ENCODE results near the gene HLTF.

HLTF gene

GRCh38 chr3:149010966-149011365 lies 75.4 kb downstream of the HLTF start:
- Histone ChIP-seq H3K23ac (ENCODE audit: low read depth, low read length, poor library complexity) (no peak overlapping the region), H3K4me1 (ENCODE audit: control insufficient read depth in 2 of 2, insufficient read depth in 1 of 2, low read depth in 1 of 2, low read length in 2 of 2) (no peaks in the 10 kb centered on the region), H3K27me3 (ENCODE audit: control insufficient read depth in 3 of 3, insufficient read depth in 3 of 3, low read depth in 1 of 3, low read length in 3 of 3) (no peaks in the 10 kb centered on the region), H3K18ac (ENCODE audit: low read length) (no peak overlapping the region), H3K4me3 (ENCODE audit: low read length in 2 of 2) (no peak overlapping the region), H3K27ac (replicated peaks; ENCODE audit: low read length) (no peak overlapping the region), H2AFZ (ENCODE audit: low read length) (no peak overlapping the region), H3K79me1 (ENCODE audit: low read depth, low read length) (no peaks in the 10 kb centered on the region), H2BK120ac (ENCODE audit: low read depth, low read length) (no peak overlapping the region), H3K14ac (ENCODE audit: low read length) (no peak overlapping the region), H2BK12ac (ENCODE audit: low read length) (no peak overlapping the region), H3K9ac (ENCODE audit: low read depth, low read length, poor library complexity) (no peak overlapping the region), H2BK5ac (ENCODE audit: low read length) (no peak overlapping the region), H2AK5ac (ENCODE audit: low read depth, low read length) (no peak overlapping the region), H3K9me3 (replicated peaks in 1 of 2; ENCODE audit: control insufficient read depth in 2 of 2, insufficient read depth in 1 of 2, low read depth in 1 of 2, low read length in 2 of 2) (no peaks in the 10 kb centered on the region), H3K4ac (ENCODE audit: low read length) (no peak overlapping the region), H3K36me3 (replicated peaks in 1 of 2; ENCODE audit: control insufficient read depth in 2 of 2, insufficient read depth in 2 of 2, low read length in 2 of 2) (peaks cover 1 to 32% of the 10 kb centered on the region in 2 donors), H4K91ac (ENCODE audit: low read depth, low read length, poor library complexity) (no peak overlapping the region), H3K4me2 (ENCODE audit: insufficient read depth, low read length, poor library complexity, severe bottlenecking) (no peak overlapping the region), H2BK15ac (ENCODE audit: low read length) (no peak overlapping the region), H4K8ac (ENCODE audit: low read depth, low read length) (no peak overlapping the region)
- DNase-seq (ENCODE audit: low spot score): no peak
- no CpG with 5 or more reads among the region's 2 CpGs for WGBS, 2 donors (ENCODE audit: extremely low coverage in 2 of 2, insufficient read length in 2 of 2, insufficient replicate concordance in 1 of 2)

DNA sequence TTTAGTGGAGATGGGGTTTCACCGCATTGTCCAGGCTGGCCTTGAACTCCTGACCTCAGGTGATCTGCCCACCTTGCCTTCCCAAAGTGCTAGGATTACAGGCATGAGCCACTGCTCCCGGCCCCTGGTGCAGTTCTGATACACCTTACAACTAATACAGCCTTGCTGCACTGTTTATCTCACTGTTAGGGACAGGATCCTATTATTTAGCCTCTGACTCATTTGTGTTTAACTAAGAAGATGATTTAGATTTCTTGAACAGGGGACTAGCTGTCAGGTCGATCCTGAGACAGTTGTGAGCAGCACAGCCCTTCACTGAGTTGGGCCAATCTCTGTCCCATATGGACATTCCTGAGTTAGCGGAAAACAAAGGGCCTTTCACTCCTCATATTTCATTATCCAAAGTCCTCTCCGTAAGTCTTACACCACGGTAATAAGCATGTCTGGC lies 75.8 kb downstream of the HLTF start:
- H3K9me3 ChIP-seq (replicated peaks in 1 of 2; ENCODE audit: control insufficient read depth in 2 of 2, insufficient read depth in 1 of 2, low read depth in 1 of 2, low read length in 2 of 2): no peaks in the 10 kb centered on the region
- no peaks in the 10 kb centered on the region for H3K4me1 ChIP-seq (ENCODE audit: control insufficient read depth in 2 of 2, insufficient read depth in 1 of 2, low read depth in 1 of 2, low read length in 2 of 2)
- H4K8ac ChIP-seq (ENCODE audit: low read depth, low read length): no peak overlapping the region
- no CpG with 5 or more reads among the region's 6 CpGs for WGBS, 2 donors (ENCODE audit: extremely low coverage in 2 of 2, insufficient read length in 2 of 2, insufficient replicate concordance in 1 of 2)
- H3K27me3 ChIP-seq (ENCODE audit: control insufficient read depth in 3 of 3, insufficient read depth in 3 of 3, low read depth in 1 of 3, low read length in 3 of 3): no peaks in the 10 kb centered on the region
- DNase-seq (ENCODE audit: low spot score): no peak
- no peak overlapping the region for H3K14ac ChIP-seq (ENCODE audit: low read length)
- H3K23ac ChIP-seq (ENCODE audit: low read depth, low read length, poor library complexity): no peak overlapping the region
- H2BK12ac ChIP-seq (ENCODE audit: low read length): no peak overlapping the region
- no peak overlapping the region for H3K4ac ChIP-seq (ENCODE audit: low read length)
- H3K18ac ChIP-seq (ENCODE audit: low read length): no peak overlapping the region
- no peak overlapping the region for H2AFZ ChIP-seq (ENCODE audit: low read length)
- no peak overlapping the region for H2BK120ac ChIP-seq (ENCODE audit: low read depth, low read length)
- no peak overlapping the region for H4K91ac ChIP-seq (ENCODE audit: low read depth, low read length, poor library complexity)
- no peak overlapping the region for H3K9ac ChIP-seq (ENCODE audit: low read depth, low read length, poor library complexity)
- no peak overlapping the region for H3K4me2 ChIP-seq (ENCODE audit: insufficient read depth, low read length, poor library complexity, severe bottlenecking)
- H2BK15ac ChIP-seq (ENCODE audit: low read length): no peak overlapping the region
- H2BK5ac ChIP-seq (ENCODE audit: low read length): no peak overlapping the region
- no peaks in the 10 kb centered on the region for H3K79me1 ChIP-seq (ENCODE audit: low read depth, low read length)
- no peak overlapping the region for H3K4me3 ChIP-seq (ENCODE audit: low read length in 2 of 2)
- H2AK5ac ChIP-seq (ENCODE audit: low read depth, low read length): no peak overlapping the region
- H3K27ac ChIP-seq (replicated peaks; ENCODE audit: low read length): no peak overlapping the region
- H3K36me3 ChIP-seq (replicated peaks in 1 of 2; ENCODE audit: control insufficient read depth in 2 of 2, insufficient read depth in 2 of 2, low read length in 2 of 2): peaks cover 1 to 32% of the 10 kb centered on the region in 2 donors

- no CpG with 5 or more reads among the region's 2 CpGs for WGBS, 2 donors (ENCODE audit: extremely low coverage in 2 of 2, insufficient read length in 2 of 2, insufficient replicate concordance in 1 of 2)
- Histone ChIP-seq H3K27ac (replicated peaks; ENCODE audit: low read length) (no peak overlapping the region), H3K18ac (ENCODE audit: low read length) (no peak overlapping the region), H3K4me3 (ENCODE audit: low read length in 2 of 2) (no peak overlapping the region), H2AK5ac (ENCODE audit: low read depth, low read length) (no peak overlapping the region), H3K14ac (ENCODE audit: low read length) (no peak overlapping the region), H2BK5ac (ENCODE audit: low read length) (no peak overlapping the region), H3K9ac (ENCODE audit: low read depth, low read length, poor library complexity) (no peak overlapping the region), H2AFZ (ENCODE audit: low read length) (no peak overlapping the region), H4K91ac (ENCODE audit: low read depth, low read length, poor library complexity) (no peak overlapping the region), H3K4ac (ENCODE audit: low read length) (no peak overlapping the region), H2BK12ac (ENCODE audit: low read length) (no peak overlapping the region), H3K9me3 (replicated peaks in 1 of 2; ENCODE audit: control insufficient read depth in 2 of 2, insufficient read depth in 1 of 2, low read depth in 1 of 2, low read length in 2 of 2) (no peaks in the 10 kb centered on the region), H3K36me3 (replicated peaks in 1 of 2; ENCODE audit: control insufficient read depth in 2 of 2, insufficient read depth in 2 of 2, low read length in 2 of 2) (peaks cover 1 to 32% of the 10 kb centered on the region in 2 donors), H2BK120ac (ENCODE audit: low read depth, low read length) (no peak overlapping the region), H2BK15ac (ENCODE audit: low read length) (no peak overlapping the region), H3K23ac (ENCODE audit: low read depth, low read length, poor library complexity) (no peak overlapping the region), H4K8ac (ENCODE audit: low read depth, low read length) (no peak overlapping the region), H3K79me1 (ENCODE audit: low read depth, low read length) (no peaks in the 10 kb centered on the region), H3K4me1 (ENCODE audit: control insufficient read depth in 2 of 2, insufficient read depth in 1 of 2, low read depth in 1 of 2, low read length in 2 of 2) (peaks cover 1% of the 10 kb centered on the region in 2 donors), H3K4me2 (ENCODE audit: insufficient read depth, low read length, poor library complexity, severe bottlenecking) (no peak overlapping the region), H3K27me3 (ENCODE audit: control insufficient read depth in 3 of 3, insufficient read depth in 3 of 3, low read depth in 1 of 3, low read length in 3 of 3) (no peaks in the 10 kb centered on the region)
- DNase-seq (ENCODE audit: low spot score): no peak
Measured at GRCh38 chr3:149009732-149010131, 76.6 kb downstream of the HLTF start.

DNA sequence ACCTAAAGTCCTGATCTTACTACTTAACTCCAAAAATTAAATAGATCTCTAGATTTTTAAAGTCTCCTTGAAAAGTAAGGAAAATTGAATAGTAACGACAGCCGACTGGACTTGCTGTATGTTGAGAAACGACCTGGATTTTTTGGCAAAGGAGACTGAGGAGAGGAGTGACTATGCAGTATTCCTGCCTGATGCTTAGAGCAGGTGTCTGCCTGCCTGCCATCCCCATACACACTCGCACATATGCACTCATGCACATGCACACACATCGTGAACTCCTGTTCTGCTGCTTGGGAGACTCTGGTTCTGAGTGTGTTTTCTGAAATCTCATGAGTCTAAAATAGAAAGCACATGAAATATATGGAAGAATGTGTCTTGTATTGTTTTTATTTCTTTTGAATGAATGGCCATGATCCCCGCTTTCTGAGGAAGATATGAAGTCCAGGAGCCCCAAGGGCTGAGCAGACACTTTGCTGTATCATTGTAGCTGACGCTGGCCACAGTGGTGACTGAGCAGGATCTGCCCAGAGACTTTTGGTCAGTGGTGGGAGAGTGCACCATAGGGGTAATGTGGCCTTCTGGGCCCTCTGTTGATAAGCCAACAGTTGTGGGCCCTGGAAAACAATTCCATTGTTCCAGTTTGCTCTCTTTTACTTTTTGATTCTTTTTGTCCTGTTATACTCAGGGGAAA lies 78.6 kb downstream of the HLTF start:
- H4K91ac ChIP-seq (ENCODE audit: low read depth, low read length, poor library complexity): no peak overlapping the region
- no peak overlapping the region for H3K4me3 ChIP-seq (ENCODE audit: low read length in 2 of 2)
- H2BK12ac ChIP-seq (ENCODE audit: low read length): no peak overlapping the region
- H3K4me2 ChIP-seq (ENCODE audit: insufficient read depth, low read length, poor library complexity, severe bottlenecking): no peak overlapping the region
- H3K4me1 ChIP-seq (ENCODE audit: control insufficient read depth in 2 of 2, insufficient read depth in 1 of 2, low read depth in 1 of 2, low read length in 2 of 2): peaks cover 5% of the 10 kb centered on the region in 2 donors
- H2BK120ac ChIP-seq (ENCODE audit: low read depth, low read length): no peak overlapping the region
- WGBS, 2 donors (ENCODE audit: extremely low coverage in 2 of 2, insufficient read length in 2 of 2, insufficient replicate concordance in 1 of 2): no CpG with 5 or more reads among the region's 7 CpGs
- no peaks in the 10 kb centered on the region for H3K9me3 ChIP-seq (replicated peaks in 1 of 2; ENCODE audit: control insufficient read depth in 2 of 2, insufficient read depth in 1 of 2, low read depth in 1 of 2, low read length in 2 of 2)
- no peak overlapping the region for H3K4ac ChIP-seq (ENCODE audit: low read length)
- no peak overlapping the region for H4K8ac ChIP-seq (ENCODE audit: low read depth, low read length)
- no peak for DNase-seq (ENCODE audit: low spot score)
- no peak overlapping the region for H3K14ac ChIP-seq (ENCODE audit: low read length)
- no peaks in the 10 kb centered on the region for H3K27me3 ChIP-seq (ENCODE audit: control insufficient read depth in 3 of 3, insufficient read depth in 3 of 3, low read depth in 1 of 3, low read length in 3 of 3)
- H3K23ac ChIP-seq (ENCODE audit: low read depth, low read length, poor library complexity): no peak overlapping the region
- H2AK5ac ChIP-seq (ENCODE audit: low read depth, low read length): no peak overlapping the region
- no peak overlapping the region for H3K18ac ChIP-seq (ENCODE audit: low read length)
- no peak overlapping the region for H2BK15ac ChIP-seq (ENCODE audit: low read length)
- peaks cover 1 to 27% of the 10 kb centered on the region in 2 donors for H3K36me3 ChIP-seq (replicated peaks in 1 of 2; ENCODE audit: control insufficient read depth in 2 of 2, insufficient read depth in 2 of 2, low read length in 2 of 2)
- H3K9ac ChIP-seq (ENCODE audit: low read depth, low read length, poor library complexity): no peak overlapping the region
- no peak overlapping the region for H2AFZ ChIP-seq (ENCODE audit: low read length)
- no peaks in the 10 kb centered on the region for H3K79me1 ChIP-seq (ENCODE audit: low read depth, low read length)
- no peak overlapping the region for H3K27ac ChIP-seq (replicated peaks; ENCODE audit: low read length)
- H2BK5ac ChIP-seq (ENCODE audit: low read length): no peak overlapping the region

All from neuronal stem cell (in vitro differentiated cells).